ENCODE data around the gene INKA2. TPM values are rescaled to one million over a fixed set of nuclear protein-coding genes. Genes with fewer than 3 reads are reported as not detected.
"Not testable (repeated sequence)": the region's sequence is repeated elsewhere in the genome, so short reads cannot be mapped to it uniquely, and the experiment has no call there.

Gene INKA2
- total RNA-seq, 1 donor from 2014 or later: 5.6 TPM

- DNase-seq (ENCODE audit: low spot score): no peak
- no peak overlapping the region for H3K4me3 Mint-ChIP-seq (ENCODE audit: unreplicated experiment)
- no peak for TF ChIP-seq CTCF (IDR thresholded peaks at IDR 0.05; ENCODE audit: unreplicated experiment)
- H3K36me3 Mint-ChIP-seq (ENCODE audit: low read depth, unreplicated experiment): peaks cover 1% of the 10 kb centered on the region
- H3K4me1 Mint-ChIP-seq (ENCODE audit: unreplicated experiment): peaks cover 7% of the 10 kb centered on the region
- peaks cover 12% of the 10 kb centered on the region for H3K27me3 Mint-ChIP-seq (ENCODE audit: unreplicated experiment)
- H3K9me3 Mint-ChIP-seq (ENCODE audit: unreplicated experiment): no peaks in the 10 kb centered on the region
- H3K27ac Mint-ChIP-seq (ENCODE audit: unreplicated experiment): no peak overlapping the region
Measured at GRCh38 chr1:111742938-111743549, 3.8 kb upstream of the INKA2 start.

- not testable (repeated sequence) for H3K27ac Mint-ChIP-seq (ENCODE audit: unreplicated experiment); H3K9me3 Mint-ChIP-seq (ENCODE audit: unreplicated experiment); H3K36me3 Mint-ChIP-seq (ENCODE audit: low read depth, unreplicated experiment); H3K4me3 Mint-ChIP-seq (ENCODE audit: unreplicated experiment); DNase-seq (ENCODE audit: low spot score)
- Mint-ChIP-seq H3K27me3 (ENCODE audit: unreplicated experiment) (peaks cover 15% of the 10 kb centered on the region), H3K4me1 (ENCODE audit: unreplicated experiment) (peaks cover 15% of the 10 kb centered on the region)
Measured at GRCh38 chr1:111742292-111742691, 3.1 kb upstream of the INKA2 start.

- Mint-ChIP-seq H3K9me3 (ENCODE audit: unreplicated experiment) (no peaks in the 10 kb centered on the region), H3K27ac (ENCODE audit: unreplicated experiment) (no peak overlapping the region), H3K4me1 (ENCODE audit: unreplicated experiment) (peaks cover 19% of the 10 kb centered on the region), H3K27me3 (ENCODE audit: unreplicated experiment) (peaks cover 15% of the 10 kb centered on the region), H3K4me3 (ENCODE audit: unreplicated experiment) (peak overlapping the region; percentile 89), H3K36me3 (ENCODE audit: low read depth, unreplicated experiment) (peaks cover 13% of the 10 kb centered on the region)
- DNase-seq (ENCODE audit: low spot score): peak; percentile 66
- TF ChIP-seq CTCF (IDR thresholded peaks at IDR 0.05; ENCODE audit: unreplicated experiment): no peak
Measured at GRCh38 chr1:111739925-111740765, 950 bp upstream of the INKA2 start.

- H3K36me3 Mint-ChIP-seq (ENCODE audit: low read depth, unreplicated experiment): peaks cover 13% of the 10 kb centered on the region
- DNase-seq (ENCODE audit: low spot score): peak; percentile 55
- H3K4me1 Mint-ChIP-seq (ENCODE audit: unreplicated experiment): peaks cover 19% of the 10 kb centered on the region
- no peak for TF ChIP-seq CTCF (IDR thresholded peaks at IDR 0.05; ENCODE audit: unreplicated experiment)
- peak overlapping the region; percentile 85 for H3K27ac Mint-ChIP-seq (ENCODE audit: unreplicated experiment)
- peaks cover 17% of the 10 kb centered on the region for H3K27me3 Mint-ChIP-seq (ENCODE audit: unreplicated experiment)
- no peaks in the 10 kb centered on the region for H3K9me3 Mint-ChIP-seq (ENCODE audit: unreplicated experiment)
- H3K4me3 Mint-ChIP-seq (ENCODE audit: unreplicated experiment): peak overlapping the region; percentile 95
Measured at GRCh38 chr1:111738436-111739193, 580 bp downstream of the INKA2 start.

- Mint-ChIP-seq H3K27ac (ENCODE audit: unreplicated experiment) (peak overlapping the region; percentile 90), H3K4me3 (ENCODE audit: unreplicated experiment) (peak overlapping the region; percentile 94), H3K4me1 (ENCODE audit: unreplicated experiment) (peaks cover 19% of the 10 kb centered on the region), H3K36me3 (ENCODE audit: low read depth, unreplicated experiment) (peaks cover 17% of the 10 kb centered on the region), H3K27me3 (ENCODE audit: unreplicated experiment) (peaks cover 19% of the 10 kb centered on the region), H3K9me3 (ENCODE audit: unreplicated experiment) (no peaks in the 10 kb centered on the region)
- DNase-seq (ENCODE audit: low spot score): no peak
- no peak for TF ChIP-seq CTCF (IDR thresholded peaks at IDR 0.05; ENCODE audit: unreplicated experiment)
Measured at GRCh38 chr1:111738133-111738435, 1.1 kb downstream of the INKA2 start.

Data from endothelial cell (in vitro differentiated cells).